SK-N-SH (cell line): Measurements from ENCODE around the gene YEATS4.

ENCODE experiments used
- CTCF ChIP-seq: fragments of 200-600 bp; sonication (generic); IDR thresholded peaks from 2 replicates; pipeline ENCODE4 v1.6.1; 2017; ENCODE audit warnings: antibody characterized with exemption, mild to moderate bottlenecking, moderate library complexity
- EP300 ChIP-seq, 2 experiments: IDR thresholded peaks; 2 replicates each; pipeline versions ENCODE4 v1.4.0 to v1.6.1; 2012; ENCODE audit warnings: borderline replicate concordance in 1 of 2, low read depth in 1 of 2, low read length in 1 of 2
- MAX ChIP-seq: IDR thresholded peaks from 2 replicates; pipeline ENCODE4 v1.4.0; 2012; ENCODE audit warnings: low read depth
- NFIC ChIP-seq: IDR thresholded peaks from 2 replicates; pipeline ENCODE4 v1.4.0; 2012; ENCODE audit warnings: borderline replicate concordance
- POLR2AphosphoS5 ChIP-seq: IDR thresholded peaks from 2 replicates; pipeline ENCODE4 v1.6.1; 2012; ENCODE audit warnings: low read depth, low read length
- TCF12 ChIP-seq: IDR thresholded peaks from 2 replicates; pipeline ENCODE4 v1.4.0; 2012

- TF ChIP-seq EP300 (IDR thresholded peaks at IDR 0.05; ENCODE audit: borderline replicate concordance in 1 of 2, low read depth in 1 of 2, low read length in 1 of 2) (no peak), CTCF (no peak), POLR2AphosphoS5 (no peak), TCF12 (no peak), NFIC (no peak), MAX (no peak)
Observed at GRCh38 chr12:69389831-69390230, 30.3 kb downstream of the YEATS4 start.
